ENCODE measurements around the gene PKNOX2. TPM values are rescaled to one million over a fixed set of nuclear protein-coding genes. Genes with fewer than 3 reads are reported as not detected.

Gene PKNOX2
- total RNA-seq, 1 experiment from 2014 or later, result 3.7 TPM

- H3K4me1 Mint-ChIP-seq, result peaks cover 3% of the 10 kb centered on the region
- H3K9me3 Mint-ChIP-seq, result no peaks in the 10 kb centered on the region
- H3K4me3 Mint-ChIP-seq, result no peak overlapping the region
- ATAC-seq (no peak), DNase-seq (ENCODE audit: low spot score) (no peak)
- CTCF ChIA-PET, result interaction anchor here (1.0 to 9.7 kb wide), 5 partner anchors 46 to 268 kb away, joined by 3 to 49 read pairs (median 5); no protein-coding TSS in a partner anchor
- H3K27me3 Mint-ChIP-seq (ENCODE audit: low read depth), result no peaks in the 10 kb centered on the region; the same call in 1 of the 2 replicates
- no peak overlapping the region for H3K27ac Mint-ChIP-seq
- no peaks in the 10 kb centered on the region for H3K36me3 Mint-ChIP-seq
- no peak for TF ChIP-seq ZBTB21 (CRISPR knock-in tag; IDR thresholded peaks at IDR 0.05; ENCODE audit: borderline replicate concordance)
- no peak for TF ChIP-seq TP53 (CRISPR knock-in tag; IDR thresholded peaks at IDR 0.05)
- TF ChIP-seq ETV6 (CRISPR knock-in tag; IDR thresholded peaks at IDR 0.05), result no peak
- TF ChIP-seq, protein P1, sequence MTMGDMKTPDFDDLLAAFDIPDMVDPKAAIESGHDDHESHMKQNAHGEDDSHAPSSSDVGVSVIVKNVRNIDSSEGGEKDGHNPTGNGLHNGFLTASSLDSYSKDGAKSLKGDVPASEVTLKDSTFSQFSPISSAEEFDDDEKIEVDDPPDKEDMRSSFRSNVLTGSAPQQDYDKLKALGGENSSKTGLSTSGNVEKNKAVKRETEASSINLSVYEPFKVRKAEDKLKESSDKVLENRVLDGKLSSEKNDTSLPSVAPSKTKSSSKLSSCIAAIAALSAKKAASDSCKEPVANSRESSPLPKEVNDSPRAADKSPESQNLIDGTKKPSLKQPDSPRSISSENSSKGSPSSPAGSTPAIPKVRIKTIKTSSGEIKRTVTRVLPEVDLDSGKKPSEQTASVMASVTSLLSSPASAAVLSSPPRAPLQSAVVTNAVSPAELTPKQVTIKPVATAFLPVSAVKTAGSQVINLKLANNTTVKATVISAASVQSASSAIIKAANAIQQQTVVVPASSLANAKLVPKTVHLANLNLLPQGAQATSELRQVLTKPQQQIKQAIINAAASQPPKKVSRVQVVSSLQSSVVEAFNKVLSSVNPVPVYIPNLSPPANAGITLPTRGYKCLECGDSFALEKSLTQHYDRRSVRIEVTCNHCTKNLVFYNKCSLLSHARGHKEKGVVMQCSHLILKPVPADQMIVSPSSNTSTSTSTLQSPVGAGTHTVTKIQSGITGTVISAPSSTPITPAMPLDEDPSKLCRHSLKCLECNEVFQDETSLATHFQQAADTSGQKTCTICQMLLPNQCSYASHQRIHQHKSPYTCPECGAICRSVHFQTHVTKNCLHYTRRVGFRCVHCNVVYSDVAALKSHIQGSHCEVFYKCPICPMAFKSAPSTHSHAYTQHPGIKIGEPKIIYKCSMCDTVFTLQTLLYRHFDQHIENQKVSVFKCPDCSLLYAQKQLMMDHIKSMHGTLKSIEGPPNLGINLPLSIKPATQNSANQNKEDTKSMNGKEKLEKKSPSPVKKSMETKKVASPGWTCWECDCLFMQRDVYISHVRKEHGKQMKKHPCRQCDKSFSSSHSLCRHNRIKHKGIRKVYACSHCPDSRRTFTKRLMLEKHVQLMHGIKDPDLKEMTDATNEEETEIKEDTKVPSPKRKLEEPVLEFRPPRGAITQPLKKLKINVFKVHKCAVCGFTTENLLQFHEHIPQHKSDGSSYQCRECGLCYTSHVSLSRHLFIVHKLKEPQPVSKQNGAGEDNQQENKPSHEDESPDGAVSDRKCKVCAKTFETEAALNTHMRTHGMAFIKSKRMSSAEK (CRISPR knock-in tag; IDR thresholded peaks at IDR 0.05; ENCODE audit: borderline replicate concordance), result no peak
- TF ChIP-seq JUN (CRISPR knock-in tag; IDR thresholded peaks at IDR 0.05), result no peak
- no peak for TF ChIP-seq ZNF138 (CRISPR knock-in tag; conservative IDR thresholded peaks at IDR 0.05)
- POLR2A ChIA-PET, result interaction anchor here (0.5 to 0.8 kb wide), 2 partner anchors 9 to 296 kb away, joined by 3 read pairs; partner anchors contain the start of gene SLC37A2
These were observed 194.6 kb downstream of the PKNOX2 start for GRCh38 chr11:125359130-125359529.

GRCh38 chr11:125360066-125360465 is 195.5 kb downstream of the PKNOX2 start:
- CTCF ChIA-PET, result interaction anchor here (1.0 to 2.4 kb wide), 5 partner anchors 14 to 248 kb away, joined by 3 to 8 read pairs (median 3); partner anchors contain the start of gene TMEM218
- H3K4me3 Mint-ChIP-seq, result no peak overlapping the region
- no peaks in the 10 kb centered on the region for H3K36me3 Mint-ChIP-seq
- DNase-seq (ENCODE audit: low spot score) (no peak), ATAC-seq (no peak)
- H3K4me1 Mint-ChIP-seq, result peaks cover 9% of the 10 kb centered on the region
- TF ChIP-seq TCF7 (CRISPR knock-in tag; IDR thresholded peaks at IDR 0.05; ENCODE audit: low read depth), result no peak
- TF ChIP-seq, protein P2, sequence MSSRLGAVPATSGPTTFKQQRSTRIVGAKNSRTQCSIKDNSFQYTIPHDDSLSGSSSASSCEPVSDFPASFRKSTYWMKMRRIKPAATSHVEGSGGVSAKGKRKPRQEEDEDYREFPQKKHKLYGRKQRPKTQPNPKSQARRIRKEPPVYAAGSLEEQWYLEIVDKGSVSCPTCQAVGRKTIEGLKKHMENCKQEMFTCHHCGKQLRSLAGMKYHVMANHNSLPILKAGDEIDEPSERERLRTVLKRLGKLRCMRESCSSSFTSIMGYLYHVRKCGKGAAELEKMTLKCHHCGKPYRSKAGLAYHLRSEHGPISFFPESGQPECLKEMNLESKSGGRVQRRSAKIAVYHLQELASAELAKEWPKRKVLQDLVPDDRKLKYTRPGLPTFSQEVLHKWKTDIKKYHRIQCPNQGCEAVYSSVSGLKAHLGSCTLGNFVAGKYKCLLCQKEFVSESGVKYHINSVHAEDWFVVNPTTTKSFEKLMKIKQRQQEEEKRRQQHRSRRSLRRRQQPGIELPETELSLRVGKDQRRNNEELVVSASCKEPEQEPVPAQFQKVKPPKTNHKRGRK (CRISPR knock-in tag; IDR thresholded peaks at IDR 0.05; ENCODE audit: borderline replicate concordance), result no peak
- no peak overlapping the region for H3K27ac Mint-ChIP-seq
- POLR2A ChIA-PET, result no interaction called here
- no peaks in the 10 kb centered on the region; the same call in 1 of the 2 replicates for H3K27me3 Mint-ChIP-seq (ENCODE audit: low read depth)
- no peaks in the 10 kb centered on the region for H3K9me3 Mint-ChIP-seq

DNA sequence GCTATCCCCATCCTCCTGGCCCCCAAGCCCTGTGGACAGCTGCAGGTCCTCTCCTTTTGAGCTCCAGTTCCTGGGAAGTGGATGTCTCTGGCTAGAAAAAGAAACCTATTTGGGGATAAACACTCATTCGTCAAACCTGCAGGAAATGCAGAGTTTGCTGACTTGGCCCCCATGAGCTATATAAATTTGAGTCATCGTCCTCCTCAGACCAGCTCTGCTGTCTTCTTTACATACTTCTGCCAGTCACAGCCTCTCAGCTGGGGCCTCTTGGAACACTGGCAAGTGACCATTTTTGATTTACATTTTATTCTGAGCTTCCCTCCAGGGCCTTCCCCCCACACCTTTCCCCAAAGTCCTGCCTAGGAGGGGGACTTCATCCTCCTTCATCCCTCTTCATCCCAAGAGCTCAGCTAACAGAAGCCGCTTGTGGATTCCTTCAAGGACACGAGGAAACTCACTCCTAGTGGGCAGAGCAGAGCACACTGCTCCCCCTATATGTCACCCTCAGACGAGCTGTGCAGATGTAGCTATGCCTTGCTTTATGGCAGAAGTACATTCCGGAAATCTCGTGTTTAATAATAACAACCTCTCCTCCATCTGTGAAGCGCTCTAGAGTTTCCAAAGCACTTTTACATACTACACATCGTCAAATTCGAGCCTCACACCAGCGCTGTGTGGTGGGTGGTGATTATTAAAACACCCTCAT is 199.7 kb downstream of the PKNOX2 start:
- CTCF ChIA-PET, result interaction anchor here (0.8 to 2.7 kb wide), 22 partner anchors 8 to 273 kb away, joined by 3 to 29 read pairs (median 4); partner anchors contain the start of gene TMEM218
- TF ChIP-seq CTCF (IDR thresholded peaks at IDR 0.05) (0 out of 2 replicates have a peak, but pooled peaks have one; percentile 13), GTF2I (CRISPR knock-in tag; conservative IDR thresholded peaks at IDR 0.05) (no peak), GABPB1 (CRISPR knock-in tag; IDR thresholded peaks at IDR 0.05) (no peak), ZNF121 (CRISPR knock-in tag; IDR thresholded peaks at IDR 0.05) (no peak)
- Mint-ChIP-seq H3K36me3 (no peaks in the 10 kb centered on the region), H3K4me3 (no peak overlapping the region), H3K27me3 (ENCODE audit: low read depth) (no peaks in the 10 kb centered on the region; the same call in 1 of the 2 replicates), H3K27ac (no peak overlapping the region), H3K9me3 (no peaks in the 10 kb centered on the region), H3K4me1 (peaks cover 14% of the 10 kb centered on the region)
- POLR2A ChIA-PET, result interaction anchor here (1.3 kb wide), 2 partner anchors 9 to 27 kb away, joined by 4 to 5 read pairs; no protein-coding TSS in a partner anchor
- ATAC-seq (peak; percentile 61), DNase-seq (ENCODE audit: low spot score) (no peak)

All from WTC11 (cell line).